ENCODE data around the gene CBR3.
A peak's percentile ranks its signal among the peaks of the same experiment; 100 is the strongest.
"Not testable (repeated sequence)": the region's sequence is repeated elsewhere in the genome, so short reads cannot be mapped to it uniquely, and the experiment has no call there.

The CBR3 gene
- 5.5 to 7.5 (median 6.2) reads per million in 4 donors for total RNA-seq

- peak; percentile 14 to 68 (median 29) for DNase-seq
Measured at GRCh38 chr21:36134803-36135390, at the start of gene CBR3. TSS of gene CBR3 (plus strand) at chr21:36135079. CDS start at chr21:36135193, 114 bp downstream.

- DNase-seq, result no peak
Measured at GRCh38 chr21:36087362-36088138, 47.3 kb upstream of the CBR3 start.

- no peak for DNase-seq
Measured at GRCh38 chr21:36089946-36090345, 44.9 kb upstream of the CBR3 start.

- no peak for DNase-seq
Measured at GRCh38 chr21:36092681-36093080, 42.2 kb upstream of the CBR3 start.

- DNase-seq, result no peak
Measured at GRCh38 chr21:36093512-36093911, 41.4 kb upstream of the CBR3 start.

GRCh38 chr21:36096398-36097290, 38.2 kb upstream of the CBR3 start:
- DNase-seq, result no peak

GRCh38 chr21:36097427-36098181, 37.3 kb upstream of the CBR3 start:
- DNase-seq, result no peak

- DNase-seq, result no peak
Measured at GRCh38 chr21:36098182-36098532, 36.7 kb upstream of the CBR3 start.

- no peak for DNase-seq
Measured at GRCh38 chr21:36099000-36099399, 35.9 kb upstream of the CBR3 start.

GRCh38 chr21:36099695-36100211, 35.1 kb upstream of the CBR3 start:
- DNase-seq, result not testable (repeated sequence)

- no peak for DNase-seq
Measured at GRCh38 chr21:36100971-36101641, 33.8 kb upstream of the CBR3 start.

GRCh38 chr21:36103434-36103833, 31.4 kb upstream of the CBR3 start:
- DNase-seq, result no peak

- DNase-seq, result peak in 3 of 5 donors; percentile 11 to 19 (median 16)
Measured at GRCh38 chr21:36104317-36105300, 30.3 kb upstream of the CBR3 start.

GRCh38 chr21:36105327-36105842, 29.5 kb upstream of the CBR3 start:
- DNase-seq, result no peak

GRCh38 chr21:36109868-36110267, 25.0 kb upstream of the CBR3 start:
- no peak for DNase-seq

- no peak for DNase-seq
Measured at GRCh38 chr21:36111238-36111637, 23.6 kb upstream of the CBR3 start.

GRCh38 chr21:36113647-36114428, 21.0 kb upstream of the CBR3 start:
- DNase-seq, result peak; percentile 42 to 82 (median 53)

- no peak for DNase-seq
Measured at GRCh38 chr21:36115138-36115730, 19.6 kb upstream of the CBR3 start.

- DNase-seq, result no peak
Measured at GRCh38 chr21:36117286-36117741, 17.6 kb upstream of the CBR3 start.
